CD4-positive, alpha-beta T cell treated with Interleukin-10 for 1 hour (primary cell): ENCODE measurements around the gene SLC26A5.
A peak's percentile ranks its signal among the peaks of the same experiment; 100 is the strongest.
"Not testable (repeated sequence)": the region's sequence is repeated elsewhere in the genome, so short reads cannot be mapped to it uniquely, and the experiment has no call there.

Experiments used
- DNase-seq: peaks from one replicate; pipeline ENCODE4 v3.0.0-alpha.2; 2020

SLC26A5 gene

DNA sequence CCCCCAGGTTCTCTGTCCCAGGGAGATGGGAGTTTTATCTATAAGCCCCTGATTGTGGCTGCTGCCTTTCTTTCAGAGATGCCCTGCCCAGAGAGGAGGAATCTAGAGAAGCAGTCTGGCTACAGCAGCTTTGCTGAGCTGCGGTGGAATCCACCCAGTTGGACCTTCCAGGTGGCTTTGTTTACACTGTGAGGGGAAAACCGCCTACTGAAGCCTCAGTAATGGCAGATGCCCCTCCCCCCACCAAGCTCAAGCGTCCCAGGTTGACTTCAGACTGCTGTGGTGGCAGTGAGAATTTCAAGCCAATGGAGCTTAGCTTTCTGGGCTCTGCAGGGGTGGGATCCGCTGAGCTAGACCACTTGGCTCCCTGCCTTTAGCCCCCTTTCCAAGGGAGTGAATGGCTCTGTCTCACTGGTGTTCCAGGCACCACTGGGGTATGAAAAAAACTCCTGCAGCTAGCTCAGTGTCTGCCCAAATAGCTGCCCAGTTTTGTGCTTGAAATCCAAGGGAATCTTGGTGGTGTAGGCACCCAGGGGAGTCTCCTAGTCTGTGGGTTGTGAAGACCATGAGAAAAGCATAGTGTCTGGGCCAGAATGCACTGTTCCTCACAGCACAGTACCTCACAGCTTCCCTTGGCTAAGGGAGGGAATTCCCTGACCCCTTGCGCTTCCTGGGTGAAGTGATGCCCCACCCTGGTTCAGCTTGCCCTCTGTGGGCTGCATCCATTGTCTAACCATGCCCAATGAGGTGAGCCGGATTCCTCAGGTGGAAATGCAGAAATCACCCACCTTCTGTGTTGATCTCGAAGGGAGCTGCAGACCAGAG is 40.0 kb downstream of the SLC26A5 start:
- not testable (repeated sequence) for DNase-seq

DNA sequence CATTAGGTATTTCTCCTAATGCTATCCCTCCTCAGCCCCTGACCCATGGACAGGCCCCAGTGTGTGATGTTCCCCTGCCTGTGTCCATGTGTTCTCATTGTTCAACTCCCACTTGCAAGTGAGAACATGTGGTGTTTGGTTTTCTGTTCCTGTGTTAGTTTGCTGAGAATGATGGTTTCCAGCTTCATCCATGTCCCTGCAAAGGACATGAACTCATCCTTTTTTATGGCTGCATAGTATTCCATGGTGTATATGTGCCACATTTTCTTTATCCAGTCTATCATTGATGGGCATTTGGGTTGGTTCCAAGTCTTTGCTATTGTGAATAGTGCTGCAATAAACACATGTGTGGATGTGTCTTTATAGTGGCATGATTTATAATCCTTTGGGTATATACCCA is 46.3 kb downstream of the SLC26A5 start:
- not testable (repeated sequence) for DNase-seq

DNA sequence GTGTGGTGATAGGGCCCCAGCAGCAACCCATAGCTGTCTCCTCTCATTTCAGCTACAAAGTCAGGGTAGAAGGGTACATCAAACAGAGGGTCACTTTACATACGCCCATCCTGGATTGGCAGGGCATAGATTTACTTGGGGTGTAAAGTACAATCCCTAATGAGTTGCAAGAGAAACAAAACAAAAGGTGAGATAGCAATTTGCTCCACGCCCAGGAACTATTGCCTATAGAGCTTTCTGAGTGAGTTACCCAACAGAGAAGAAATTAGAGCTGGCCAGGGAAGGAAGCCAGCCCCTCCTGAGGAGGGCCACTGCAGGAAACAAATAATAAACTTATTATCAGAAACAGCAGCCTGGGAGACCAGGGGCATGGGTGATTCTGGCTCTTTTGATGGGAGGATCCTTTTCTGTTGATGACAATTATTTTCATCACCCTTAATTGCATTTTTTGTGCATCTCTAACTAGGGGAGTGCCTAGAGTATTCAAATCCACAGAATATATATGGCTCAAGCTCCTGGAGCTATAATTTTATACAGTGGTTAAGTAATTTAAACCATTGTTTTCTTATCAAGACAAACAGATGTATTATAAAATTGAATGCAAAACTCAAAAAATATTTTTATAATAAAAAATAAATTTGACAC is 47.4 kb downstream of the SLC26A5 start:
- DNase-seq, result no peak

DNA sequence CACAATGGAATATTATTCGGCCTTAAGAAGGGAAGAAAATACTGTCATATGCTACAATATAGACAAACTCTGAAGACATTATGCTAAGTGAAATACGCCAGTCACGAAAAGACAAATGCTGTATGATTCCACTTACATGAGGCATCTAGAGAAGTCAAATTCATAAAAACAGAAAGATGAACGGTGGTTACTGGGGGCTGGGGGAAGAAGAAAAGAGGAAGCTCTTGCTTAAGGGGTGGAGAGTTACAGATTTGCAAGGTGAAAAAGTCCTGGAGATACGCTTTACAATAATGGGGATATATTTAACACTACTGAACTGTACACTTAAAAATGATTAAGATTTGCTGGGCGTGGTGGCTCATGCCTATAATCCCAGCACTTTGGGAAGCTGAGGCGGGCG is 49.5 kb downstream of the SLC26A5 start:
- no peak for DNase-seq

DNA sequence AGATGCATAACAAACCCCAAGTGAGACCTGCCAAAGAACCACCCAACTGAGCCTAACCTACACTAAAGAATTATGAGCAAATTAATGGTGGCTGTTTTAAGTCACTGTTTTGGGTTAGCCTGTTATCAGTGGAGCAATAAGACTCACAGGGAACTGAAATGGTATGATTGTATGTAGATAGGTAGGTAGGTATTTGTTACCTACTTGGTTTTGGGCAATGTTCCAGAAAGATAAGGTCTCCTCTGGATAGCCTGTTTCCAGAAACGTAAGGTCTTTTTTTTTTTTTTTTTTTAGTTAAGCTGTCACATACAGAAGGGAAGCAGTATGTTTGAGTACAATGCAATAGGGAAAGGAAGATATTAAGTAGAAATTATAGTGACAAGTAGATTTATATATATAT is 50.9 kb downstream of the SLC26A5 start:
- no peak for DNase-seq

DNA sequence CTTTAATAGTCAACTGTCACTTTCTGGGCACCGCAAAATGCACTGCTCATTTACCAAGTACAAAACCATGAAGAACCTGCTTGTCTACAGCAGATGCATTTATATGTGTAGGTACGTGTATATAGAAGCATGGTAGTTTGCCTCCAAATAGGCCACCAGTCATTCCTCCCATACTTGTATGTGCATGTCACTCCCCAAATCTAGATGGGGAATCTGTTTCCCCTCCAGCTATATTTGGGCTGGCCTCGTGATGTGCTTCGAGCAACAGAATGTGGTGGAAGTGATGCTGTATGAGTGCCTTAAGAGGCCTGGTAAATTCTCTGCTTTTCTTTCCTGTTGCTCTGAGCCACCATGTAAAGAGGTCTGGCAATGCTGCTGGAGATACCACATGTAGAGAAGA is 51.4 kb downstream of the SLC26A5 start:
- DNase-seq, result no peak

DNA sequence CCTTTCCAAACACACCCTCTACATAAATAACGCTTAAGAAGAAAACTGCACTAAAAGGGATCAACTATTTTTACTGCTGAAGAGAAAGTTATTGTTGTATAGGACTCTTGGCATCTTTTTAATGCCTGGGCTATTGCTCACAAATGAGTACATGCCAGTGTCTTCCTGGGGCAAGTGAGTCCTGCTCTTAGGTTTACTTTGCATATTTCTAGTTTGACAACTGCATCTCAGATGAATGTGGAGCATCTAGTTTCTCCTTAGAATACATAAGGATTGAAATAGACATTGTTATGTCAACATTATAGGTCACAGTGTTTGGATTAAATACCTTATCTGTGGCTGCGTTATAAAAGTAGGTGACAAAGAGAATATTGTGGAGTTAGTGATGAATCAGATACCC is 54.0 kb downstream of the SLC26A5 start:
- DNase-seq, result no peak

DNA sequence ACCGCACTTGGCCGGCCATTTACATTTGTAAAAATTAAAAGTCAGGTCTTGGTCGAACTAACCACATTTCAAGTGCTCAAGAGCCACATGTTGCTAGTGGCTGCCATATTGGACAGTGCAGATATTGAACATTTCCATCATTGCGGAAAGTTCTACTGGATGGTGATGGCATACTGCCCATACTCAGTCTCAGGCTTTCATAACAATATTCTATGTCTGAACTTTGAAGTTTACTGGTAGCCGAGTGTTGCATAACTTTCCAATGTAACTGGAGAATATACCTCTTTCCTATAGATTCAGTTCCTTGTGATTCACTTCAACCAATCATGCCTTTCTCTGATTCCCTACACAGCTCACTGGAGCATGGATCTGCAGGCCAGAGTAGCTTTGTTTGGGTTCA is 54.9 kb downstream of the SLC26A5 start:
- DNase-seq, result no peak

DNA sequence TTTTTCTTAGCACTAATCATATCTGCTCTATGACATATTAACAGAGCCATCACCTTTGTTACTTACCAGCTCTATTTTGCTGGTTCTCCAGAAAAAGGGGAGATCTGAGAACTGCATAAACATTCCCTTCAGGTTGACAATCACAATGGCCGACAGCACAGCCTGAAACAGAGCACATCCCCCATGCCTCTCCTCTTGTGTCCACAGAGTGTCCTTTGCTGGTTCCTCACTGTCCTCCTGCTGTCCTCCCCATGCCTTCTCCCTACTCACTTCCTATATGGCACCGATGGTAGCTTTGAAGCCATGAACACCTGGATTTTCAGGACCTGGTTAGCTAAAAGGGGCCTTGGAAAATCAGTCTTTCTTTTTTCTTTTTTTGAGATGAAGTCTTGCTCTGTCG is 56.7 kb downstream of the SLC26A5 start:
- DNase-seq, result no peak

DNA sequence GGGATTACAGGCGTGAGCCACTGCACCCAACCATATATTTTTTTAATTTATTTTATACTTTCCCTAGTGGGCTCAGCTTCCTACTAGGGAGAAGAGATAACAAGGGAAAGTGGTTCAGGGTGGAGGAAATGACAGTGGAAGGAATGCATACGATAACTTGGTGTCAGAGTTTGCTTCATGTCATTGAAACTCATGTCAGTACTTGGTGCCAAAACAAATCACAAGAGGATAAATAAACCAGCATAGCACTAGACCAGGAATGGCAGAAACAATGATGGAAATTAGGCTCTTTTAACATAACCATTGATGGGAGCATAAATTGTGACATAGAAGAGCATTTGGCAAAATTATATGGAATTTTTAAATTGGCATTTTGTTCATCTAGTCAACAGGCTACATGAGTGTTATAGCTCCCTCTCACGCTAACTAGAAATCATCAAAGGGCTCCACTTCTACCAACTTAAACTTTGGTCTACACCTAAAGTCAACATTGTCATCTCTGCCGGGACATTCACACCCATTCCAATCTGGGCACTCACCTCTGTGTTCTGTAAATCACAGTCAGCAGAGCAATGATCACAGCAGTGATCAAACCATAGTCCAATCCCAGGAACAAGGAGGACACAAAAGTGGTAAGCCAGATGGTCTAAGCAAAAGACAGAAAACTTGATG is 57.4 kb downstream of the SLC26A5 start:
- DNase-seq, result no peak

DNA sequence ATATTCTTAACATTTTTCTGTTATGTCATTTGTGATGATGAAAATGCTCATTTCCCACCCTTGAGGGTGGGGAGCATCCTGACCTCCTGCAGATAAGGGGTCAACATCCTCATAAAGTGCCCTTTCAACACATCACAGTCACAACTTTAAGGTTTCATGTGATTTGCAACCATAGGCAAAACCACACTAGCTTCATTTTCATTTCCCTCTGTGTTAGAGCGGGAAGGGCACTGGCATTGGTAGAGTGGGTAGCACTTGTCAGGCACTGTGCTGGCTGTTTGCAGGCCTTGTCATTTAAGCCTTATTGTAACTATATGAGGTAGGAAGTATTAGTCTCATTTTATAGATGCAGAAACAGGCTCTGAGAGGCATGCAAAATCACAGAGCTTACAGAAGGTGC is 58.8 kb downstream of the SLC26A5 start:
- DNase-seq, result no peak

DNA sequence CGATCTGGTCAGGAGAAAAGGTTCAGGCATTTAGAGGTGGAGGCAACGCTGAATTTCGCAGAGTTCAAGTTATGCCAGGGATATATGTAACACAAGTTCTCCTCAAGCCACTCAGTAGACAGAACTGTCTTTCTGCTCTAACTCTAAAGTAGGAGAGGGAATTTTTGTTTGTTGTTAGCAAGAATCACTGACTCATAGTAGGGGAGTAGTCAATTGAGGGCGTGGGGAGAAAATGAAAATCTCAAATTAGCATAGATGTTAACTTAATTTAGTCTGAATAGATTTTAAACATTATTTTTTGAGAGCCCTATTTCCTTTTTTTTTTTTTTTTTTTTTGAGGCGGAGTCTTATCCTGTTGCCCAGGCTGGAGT is 64.0 kb downstream of the SLC26A5 start:
- no peak for DNase-seq

DNA sequence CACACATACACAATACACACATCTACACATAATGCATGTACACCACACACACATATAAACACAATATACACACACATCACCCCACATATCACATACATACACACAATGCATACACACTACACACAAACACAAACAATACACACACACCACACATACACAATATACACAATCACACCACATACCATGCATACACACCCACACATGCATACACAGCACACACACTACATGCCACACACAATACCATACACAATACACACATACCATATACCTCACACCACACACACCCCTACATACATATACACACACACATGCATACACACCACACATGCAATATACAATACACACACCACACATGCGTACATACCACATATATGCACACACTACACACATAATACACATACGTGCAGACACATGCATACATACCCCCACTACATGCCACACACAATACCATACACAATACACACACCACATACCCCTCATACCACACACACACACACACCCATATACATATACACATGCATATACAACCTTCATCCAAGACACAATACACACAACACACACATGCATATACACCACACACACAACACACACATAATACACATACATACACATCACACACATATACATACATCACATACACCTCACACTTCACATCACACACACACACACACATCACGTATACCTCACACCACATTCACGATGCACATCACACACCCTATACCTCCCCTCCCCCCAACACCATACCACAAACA is 64.6 kb downstream of the SLC26A5 start:
- no peak for DNase-seq

DNA sequence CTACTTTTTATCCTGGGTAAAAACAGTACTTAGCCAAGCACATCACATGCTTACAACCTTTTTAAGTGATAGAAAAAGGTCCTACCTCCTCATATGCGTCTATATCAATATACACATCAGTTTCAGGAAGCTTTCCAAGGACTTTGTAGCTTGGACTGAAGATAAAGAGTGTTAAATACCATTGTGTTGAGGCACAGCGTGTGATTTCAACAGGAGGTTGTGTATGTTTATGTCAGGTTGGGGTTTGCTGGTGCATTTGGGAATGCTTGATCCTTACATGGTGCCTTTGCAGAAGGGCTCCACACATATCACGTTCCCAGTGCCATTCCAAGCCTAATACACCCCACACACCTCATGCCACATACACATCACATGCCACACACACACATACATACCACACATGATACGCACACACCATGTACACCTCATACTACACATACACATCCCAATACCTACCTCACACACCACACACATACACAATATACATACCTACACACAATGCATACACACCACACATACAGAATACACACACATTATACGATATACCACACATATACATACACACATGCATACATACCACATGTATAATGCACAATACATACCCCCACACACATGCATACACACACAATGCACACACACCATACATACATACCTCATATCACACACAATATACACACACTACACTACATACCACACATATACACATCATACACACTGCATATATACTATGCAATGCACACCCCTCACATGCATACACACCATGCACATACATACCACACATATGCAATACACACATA is 65.4 kb downstream of the SLC26A5 start:
- DNase-seq, result no peak

DNA sequence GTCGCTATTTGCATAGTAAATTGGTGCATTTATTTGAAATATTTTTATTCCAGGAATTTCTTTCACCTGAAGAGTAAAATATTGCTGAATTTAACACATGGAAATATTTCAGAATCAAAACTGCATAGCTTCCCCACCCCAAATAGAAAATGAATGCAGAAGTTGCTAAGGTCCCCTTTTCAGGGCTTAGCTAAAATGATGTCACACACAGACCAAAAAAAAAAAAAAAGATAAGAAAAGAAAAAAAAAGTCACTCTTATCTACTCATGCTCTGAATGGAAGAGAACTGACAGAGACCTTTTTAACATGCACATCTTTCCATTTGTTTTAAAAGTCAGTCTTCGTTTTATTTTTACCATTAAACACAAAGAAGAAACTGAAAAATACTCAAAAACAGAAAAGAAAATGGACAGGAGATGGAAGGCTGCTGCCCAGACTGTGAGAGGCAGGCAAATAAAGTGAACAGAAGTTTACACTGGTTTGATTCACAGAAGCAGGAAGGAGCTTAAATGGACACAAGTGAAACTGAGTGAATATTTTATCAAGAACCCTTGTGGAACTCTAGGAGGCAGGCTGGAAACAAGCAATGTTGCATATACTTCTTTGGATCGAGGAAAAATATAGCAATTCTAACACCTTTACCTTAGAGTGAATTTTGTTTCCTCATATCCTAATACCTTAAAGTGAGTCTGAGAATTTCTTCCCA is 66.6 kb downstream of the SLC26A5 start:
- no peak for DNase-seq

DNA sequence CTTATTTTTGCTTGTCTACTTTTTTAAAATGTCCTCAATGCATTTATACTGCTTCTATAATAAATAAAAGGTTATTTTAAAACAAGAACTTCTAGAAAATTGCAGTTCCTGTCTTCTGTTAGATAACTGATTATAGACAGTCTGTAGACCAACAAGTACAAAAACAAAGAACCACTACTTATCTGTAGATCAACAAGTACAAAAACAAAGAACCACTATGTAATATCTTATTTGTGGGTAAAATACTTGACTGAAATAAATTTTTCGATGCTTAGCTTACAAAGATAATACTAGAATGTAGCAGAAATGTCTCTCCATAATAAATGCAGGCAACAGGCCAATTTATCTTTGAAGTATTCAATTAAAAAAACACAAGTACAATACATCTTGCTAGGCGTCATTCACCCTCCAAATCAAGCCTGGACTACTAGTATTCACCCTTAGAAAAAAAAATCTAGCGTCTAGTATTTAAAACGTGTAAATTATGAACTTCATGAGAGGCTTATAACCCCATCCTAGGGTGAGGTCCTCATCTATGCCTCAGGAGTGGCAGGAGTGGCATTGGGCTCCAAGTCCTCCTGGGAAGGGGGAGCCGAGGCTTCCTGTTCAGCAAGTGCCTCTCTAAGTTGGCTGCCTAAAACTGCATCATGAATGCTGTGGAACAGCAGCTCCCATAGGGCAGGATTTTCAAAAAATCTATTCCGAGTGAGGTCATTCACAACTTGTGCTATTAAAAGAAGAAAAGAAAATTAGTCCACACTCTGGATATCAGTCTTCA is 72.0 kb downstream of the SLC26A5 start:
- DNase-seq, result no peak

DNA sequence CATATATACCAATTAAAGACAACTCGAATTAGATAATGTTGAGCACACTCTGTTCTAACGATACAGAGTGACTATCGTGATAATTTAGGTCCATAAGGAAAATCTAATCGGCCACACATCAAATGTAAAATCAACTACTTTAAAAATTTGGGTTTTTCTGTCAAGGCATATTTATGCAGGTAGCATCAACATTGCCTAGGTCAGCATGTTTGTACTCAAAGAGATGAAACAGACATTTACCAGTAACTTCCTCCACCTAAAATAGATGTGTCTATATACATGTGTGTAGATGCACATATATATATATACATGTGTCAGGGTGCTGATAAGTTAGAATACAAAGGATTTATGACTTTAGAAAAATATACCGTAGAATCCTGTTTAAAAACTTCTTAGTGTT is 76.6 kb downstream of the SLC26A5 start:
- no peak for DNase-seq

DNA sequence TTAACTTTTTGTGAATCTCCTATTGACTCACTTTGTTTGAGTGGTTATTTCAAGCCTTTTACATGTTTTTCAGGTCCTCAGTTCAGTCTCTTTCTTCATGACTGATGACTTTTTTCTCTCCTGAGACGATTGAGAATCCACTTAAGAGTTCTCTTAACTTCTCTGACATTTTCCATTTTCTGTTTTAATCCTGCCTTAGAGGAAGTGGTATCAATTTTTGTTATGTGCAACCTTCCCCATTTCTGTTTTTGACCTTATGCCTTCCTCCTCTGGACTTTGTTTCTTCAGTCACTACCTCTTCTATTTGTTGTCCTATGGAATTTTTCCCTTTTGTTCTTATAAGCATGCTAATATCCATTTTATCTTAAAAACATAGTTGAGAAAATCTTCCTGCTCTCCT is 96.2 kb downstream of the SLC26A5 start:
- DNase-seq, result no peak

DNA sequence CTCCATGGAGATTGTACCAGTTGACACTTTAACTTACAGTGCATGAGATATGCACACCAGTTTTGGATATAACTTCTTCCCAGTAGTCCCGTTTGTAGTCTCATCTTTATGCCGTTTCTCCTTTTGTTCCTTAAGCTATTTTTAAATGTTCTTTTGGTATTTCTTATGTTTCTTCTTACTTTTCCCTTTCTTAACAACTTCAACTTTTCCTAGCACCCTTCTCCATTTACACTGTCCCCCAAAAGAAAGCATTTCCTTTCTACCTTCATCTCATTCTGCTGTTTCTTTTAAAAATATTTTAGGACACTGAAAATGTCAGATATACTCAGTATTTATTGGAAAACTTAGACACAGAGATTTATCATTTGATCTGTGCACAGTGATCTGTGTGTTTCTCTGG is 97.0 kb downstream of the SLC26A5 start:
- DNase-seq, result no peak

DNA sequence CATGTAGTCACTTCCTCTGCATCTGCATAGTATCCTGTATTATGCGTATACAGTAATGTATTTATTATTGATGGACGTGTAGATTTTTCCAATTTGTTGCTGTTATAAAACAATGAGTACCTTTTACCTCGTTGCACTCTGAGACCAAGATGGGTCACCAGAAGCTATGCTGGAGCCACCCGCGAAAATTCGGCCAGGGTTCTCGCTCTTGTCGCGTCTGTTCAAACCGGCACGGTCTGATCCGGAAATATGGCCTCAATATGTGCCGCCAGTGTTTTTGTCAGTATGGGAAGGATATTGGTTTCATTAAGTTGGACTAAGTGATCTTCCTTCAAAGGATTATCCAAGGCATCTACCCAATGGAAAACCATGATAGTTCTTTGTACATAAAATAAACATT is 97.6 kb downstream of the SLC26A5 start:
- DNase-seq, result peak; percentile 10
